Fibroblast of lung (primary cell): ENCODE measurements around the gene RNGTT. TPM values are rescaled to one million over a fixed set of nuclear protein-coding genes. Genes with fewer than 3 reads are reported as not detected.
A peak's percentile ranks its signal among the peaks of the same experiment; 100 is the strongest.

Experiments used
- DNase-seq, 2 donors: peaks; one replicate each; pipeline versions ENCODE4 v3.0.0 to v3.0.0-alpha.2; 2010; ENCODE audit warnings: low read depth in 2 of 2
- H2AFZ ChIP-seq: 2 replicates; pipeline ENCODE4 v1.5.1; 2012; ENCODE audit warnings: low read length, control low read depth, inconsistent platforms
- H3K27ac ChIP-seq: 2 replicates; pipeline ENCODE4 v1.5.1; 2011; ENCODE audit warnings: low read length, control low read depth; ENCODE audit not compliant: insufficient read depth
- H3K27me3 ChIP-seq: 2 replicates; pipeline ENCODE4 v1.5.1; 2011; ENCODE audit warnings: mild to moderate bottlenecking, low read length; ENCODE audit not compliant: control insufficient read depth, insufficient read depth
- H3K36me3 ChIP-seq: 2 replicates; pipeline ENCODE4 v1.5.1; 2011; ENCODE audit warnings: low read length; ENCODE audit not compliant: control insufficient read depth, insufficient read depth
- H3K4me1 ChIP-seq: 2 replicates; pipeline ENCODE4 v1.5.1; 2011; ENCODE audit warnings: low read length; ENCODE audit not compliant: control insufficient read depth, insufficient read depth; ENCODE audit errors: extremely low read depth
- H3K4me2 ChIP-seq: 2 replicates; pipeline ENCODE4 v1.5.1; 2011; ENCODE audit warnings: low read length, control low read depth; ENCODE audit not compliant: insufficient read depth; ENCODE audit errors: extremely low read depth
- H3K4me3 ChIP-seq, 4 experiments: fragments of 200-600 bp in 1 of 4; sonication (generic) in 1 of 4; replicated peaks in 1 of 4; 2 replicates each; pipeline ENCODE4 v1.5.1; 2011 to 2016; ENCODE audit warnings: low read length in 4 of 4, low read depth in 3 of 4, mild to moderate bottlenecking in 3 of 4, control low read depth in 2 of 4, inconsistent platforms in 1 of 4, mixed read lengths in 1 of 4; ENCODE audit not compliant: insufficient read depth in 1 of 4; ENCODE audit errors: control extremely low read depth in 1 of 4
- H3K79me2 ChIP-seq: 2 replicates; pipeline ENCODE4 v1.5.1; 2012; ENCODE audit warnings: mild to moderate bottlenecking, low read length, inconsistent platforms; ENCODE audit not compliant: control insufficient read depth, insufficient read depth
- H3K9ac ChIP-seq: 2 replicates; pipeline ENCODE4 v1.5.1; 2011; ENCODE audit warnings: mild to moderate bottlenecking, low read length, control low read depth; ENCODE audit not compliant: insufficient read depth
- H3K9me3 ChIP-seq: 2 replicates; pipeline ENCODE4 v1.5.1; 2012; ENCODE audit warnings: low read depth, low read length; ENCODE audit not compliant: control insufficient read depth, insufficient read depth
- H4K20me1 ChIP-seq: 2 replicates; pipeline ENCODE4 v1.5.1; 2011; ENCODE audit warnings: low read length; ENCODE audit not compliant: control insufficient read depth, insufficient read depth; ENCODE audit errors: extremely low read depth
- CTCF ChIP-seq, 2 donors: IDR thresholded peaks in 1 of 2; conservative IDR thresholded peaks in 1 of 2; 1 replicate in 1 of 2; 2 replicates in 1 of 2; pipeline ENCODE4 v1.5.1; 2011 to 2012; ENCODE audit warnings: low read length in 2 of 2, control low read depth in 1 of 2, inconsistent platforms in 1 of 2, low read depth in 1 of 2, mild to moderate bottlenecking in 1 of 2
- EZH2 ChIP-seq: IDR thresholded peaks from 2 replicates; pipeline ENCODE4 v1.5.1; 2012; ENCODE audit warnings: low read length, control low read depth, mild to moderate bottlenecking; ENCODE audit errors: missing control alignments
- polyA plus RNA-seq, 2 donors: library from polyadenylated mRNA; depleted of rRNA in 1 of 2; stranded (reverse) in 1 of 2; unstranded in 1 of 2; fragments of >200 nt; gene quantifications; 2 replicates each; pipeline ENCODE4 v1.2.1, GENCODE V29; 2011 to 2012; ENCODE audit warnings: missing spikeins in 1 of 2
- total RNA-seq: library from RNA; depleted of rRNA; stranded (reverse); fragments of >200 nt; gene quantifications from 2 replicates; pipeline ENCODE4 v1.2.1, GENCODE V29; 2014

The RNGTT gene
- total and polyA plus RNA-seq, 2 donors (not counting 1 experiment from before 2014, with no cell fraction given) = 10.7 to 12.7 TPM

GRCh38 chr6:89007209-89008000, 44.0 kb upstream of the RNGTT start:
- DNase-seq = peak in 1 of 2 donors; percentile 74
- no peaks in the 10 kb centered on the region for H3K27me3 ChIP-seq
- H3K4me2 ChIP-seq = no peak overlapping the region
- no peak overlapping the region for H3K9ac ChIP-seq
- no peak overlapping the region for H3K27ac ChIP-seq
- H2AFZ ChIP-seq = no peak overlapping the region
- no peaks in the 10 kb centered on the region for H3K9me3 ChIP-seq
- no peaks in the 10 kb centered on the region for H3K4me1 ChIP-seq
- no peaks in the 10 kb centered on the region for H3K79me2 ChIP-seq
- no peaks in the 10 kb centered on the region for H4K20me1 ChIP-seq
- TF ChIP-seq CTCF (conservative IDR thresholded peaks at IDR 0.05 in 1 of 2, IDR thresholded peaks at IDR 0.05 in 1 of 2; ENCODE audit: low read depth in 1 of 2, low read length in 2 of 2) (no peak), EZH2 (no peak)
- no peaks in the 10 kb centered on the region for H3K36me3 ChIP-seq
- no peak overlapping the region for H3K4me3 ChIP-seq

GRCh38 chr6:89002523-89002922, 39.1 kb upstream of the RNGTT start:
- TF ChIP-seq EZH2 (no peak), CTCF (conservative IDR thresholded peaks at IDR 0.05 in 1 of 2, IDR thresholded peaks at IDR 0.05 in 1 of 2; ENCODE audit: low read depth in 1 of 2, low read length in 2 of 2) (no peak)

GRCh38 chr6:88997327-88997726, 33.9 kb upstream of the RNGTT start:
- Histone ChIP-seq H3K79me2 (no peaks in the 10 kb centered on the region), H2AFZ (no peak overlapping the region), H3K27me3 (no peaks in the 10 kb centered on the region), H3K4me1 (no peaks in the 10 kb centered on the region), H3K4me3 (no peak overlapping the region), H3K36me3 (no peaks in the 10 kb centered on the region), H3K9me3 (no peaks in the 10 kb centered on the region), H4K20me1 (no peaks in the 10 kb centered on the region), H3K27ac (no peak overlapping the region), H3K9ac (no peak overlapping the region), H3K4me2 (no peak overlapping the region)
- no peak for DNase-seq
- TF ChIP-seq CTCF (conservative IDR thresholded peaks at IDR 0.05 in 1 of 2, IDR thresholded peaks at IDR 0.05 in 1 of 2; ENCODE audit: low read depth in 1 of 2, low read length in 2 of 2) (no peak), EZH2 (no peak)

More at GRCh38 chr6:89002523-89002922, 39.1 kb upstream of the RNGTT start:
- no peak for DNase-seq
- no peaks in the 10 kb centered on the region for H3K9me3 ChIP-seq
- H4K20me1 ChIP-seq = no peaks in the 10 kb centered on the region
- H3K27me3 ChIP-seq = no peaks in the 10 kb centered on the region
- H3K9ac ChIP-seq = no peak overlapping the region
- no peaks in the 10 kb centered on the region for H3K4me1 ChIP-seq
- no peaks in the 10 kb centered on the region for H3K36me3 ChIP-seq
- no peak overlapping the region for H3K4me3 ChIP-seq
- no peaks in the 10 kb centered on the region for H3K79me2 ChIP-seq
- H3K4me2 ChIP-seq = no peak overlapping the region
- no peak overlapping the region for H3K27ac ChIP-seq
- H2AFZ ChIP-seq = no peak overlapping the region
